ENCODE data around the gene IWS1.

- TF ChIP-seq CTCF (IDR thresholded peaks at IDR 0.05) (no peak), POLR2A (IDR thresholded peaks at IDR 0.05) (no peak)
These were observed 18.9 kb upstream of the IWS1 start for GRCh38 chr2:127545189-127545588.

Measured in gastroesophageal sphincter (tissue), 3 donors.